DMS153 treated with DMSO at 0.1 percent for 48 hours (cell line): ENCODE results near the gene STARD13.

Experiments used
- DNase-seq: peaks from one replicate; lab custom pipeline; 2025; ENCODE audit not compliant: unreplicated experiment; lab: John Stamatoyannopoulos, UW

Gene STARD13

GRCh38 chr13:33229446-33230177 is 55.9 kb downstream of the STARD13 start:
- no peak for DNase-seq

- no peak for DNase-seq
These were observed 56.7 kb downstream of the STARD13 start for GRCh38 chr13:33228648-33229445.

GRCh38 chr13:33227927-33228647 is 57.5 kb downstream of the STARD13 start:
- no peak for DNase-seq

GRCh38 chr13:33224686-33225085 is 60.9 kb downstream of the STARD13 start:
- no peak for DNase-seq

GRCh38 chr13:33224191-33224590 is 61.4 kb downstream of the STARD13 start:
- no peak for DNase-seq

- no peak for DNase-seq
These were observed 65.6 kb downstream of the STARD13 start for GRCh38 chr13:33219926-33220325.

- DNase-seq, result no peak
These were observed 67.1 kb downstream of the STARD13 start for GRCh38 chr13:33218426-33218825.

GRCh38 chr13:33218020-33218419 is 67.5 kb downstream of the STARD13 start:
- no peak for DNase-seq

GRCh38 chr13:33217256-33217655 is 68.3 kb downstream of the STARD13 start:
- no peak for DNase-seq

GRCh38 chr13:33213797-33214196 is 71.8 kb downstream of the STARD13 start:
- no peak for DNase-seq

GRCh38 chr13:33213024-33213768 is 72.4 kb downstream of the STARD13 start:
- no peak for DNase-seq

- DNase-seq, result no peak
These were observed 73.2 kb downstream of the STARD13 start for GRCh38 chr13:33212396-33212795.

GRCh38 chr13:33210090-33210489 is 75.5 kb downstream of the STARD13 start:
- no peak for DNase-seq

GRCh38 chr13:33208290-33209220 is 77.0 kb downstream of the STARD13 start:
- DNase-seq, result no peak

GRCh38 chr13:33207615-33207961 is 78.0 kb downstream of the STARD13 start:
- no peak for DNase-seq

GRCh38 chr13:33206945-33207614 is 78.5 kb downstream of the STARD13 start:
- no peak for DNase-seq

- DNase-seq, result no peak
These were observed 79.1 kb downstream of the STARD13 start for GRCh38 chr13:33206425-33206824.

- DNase-seq, result no peak
These were observed 79.7 kb downstream of the STARD13 start for GRCh38 chr13:33205804-33206221.

- no peak for DNase-seq
These were observed 80.3 kb downstream of the STARD13 start for GRCh38 chr13:33205224-33205623.
